ENCODE results near the gene GKN2. TPM values are rescaled to one million over a fixed set of nuclear protein-coding genes. Genes with fewer than 3 reads are reported as not detected.

The GKN2 gene
- total and polyA plus RNA-seq, 9 of the 15 experiments (the other 6 are each of a cell fraction or from before 2014, with no cell fraction given): not detected

- Histone ChIP-seq H3K4me3 (no peak overlapping the region), H3K79me2 (ENCODE audit: control insufficient read depth, insufficient read depth, low read length) (no peaks in the 10 kb centered on the region), H3K36me3 (ENCODE audit: control insufficient read depth, insufficient read depth, low read length) (no peaks in the 10 kb centered on the region), H3K27me3 (ENCODE audit: control insufficient read depth in 2 of 2, insufficient read depth in 2 of 2, low read length in 2 of 2) (peaks cover 3 to 28% of the 10 kb centered on the region in 2 experiments; a peak in 3 of 5 replicates), H3K9me1 (ENCODE audit: control insufficient read depth, insufficient read depth, low read length) (no peaks in the 10 kb centered on the region), H3K27ac (ENCODE audit: extremely low read depth, low read depth, low read length) (no peak overlapping the region), H4K20me1 (replicated peaks; ENCODE audit: control insufficient read depth, insufficient read depth, low read length) (no peaks in the 10 kb centered on the region), H3K4me1 (replicated peaks in 1 of 2; ENCODE audit: control insufficient read depth in 2 of 2, insufficient read depth in 2 of 2, low read length in 2 of 2) (no peaks in the 10 kb centered on the region), H3K9ac (ENCODE audit: insufficient read depth in 1 of 2, low read depth in 2 of 2, low read length in 2 of 2) (no peak overlapping the region), H2AFZ (ENCODE audit: low read depth, low read length) (no peak overlapping the region), H3K9me3 (replicated peaks; ENCODE audit: control insufficient read depth, insufficient read depth, low read depth, low read length) (no peaks in the 10 kb centered on the region), H3K4me2 (ENCODE audit: insufficient read depth, low read length) (no peak overlapping the region)
- BruUV-seq (replicated peaks): no TSS peak
- ChIA-PET POLR2A (interaction anchor here (0.6 to 1.2 kb wide), 2 partner anchors 214 to 224 kb away, joined by 3 to 4 read pairs; no protein-coding TSS in a partner anchor), CTCF (ENCODE audit: low intra/inter-chr PET ratio) (no interaction called here)
- in situ Hi-C loops (cut with MboI): no loop called here
- intact Hi-C loops (cut with micrococcal nuclease): no loop called here
- no peak for FAIRE-seq
- WGBS (ENCODE audit: insufficient coverage, low coverage, missing lambda C conversion rate): 0% methylated on average over 5 of the region's 5 CpGs
- DNase-seq (ENCODE audit: extremely low read depth in 1 of 4, low spot score in 3 of 4): no peak
- ATAC-seq: no peak; the same call in 2 of the 3 replicates
- TF ChIP-seq E2F4 (CRISPR knock-in tag; IDR thresholded peaks at IDR 0.05; ENCODE audit: low read depth) (no peak), ZNF197 (CRISPR knock-in tag; IDR thresholded peaks at IDR 0.05; ENCODE audit: low read depth) (no peak), ZMIZ1 (IDR thresholded peaks at IDR 0.05; ENCODE audit: low read depth in 2 of 2, low read length in 2 of 2) (no peak), BCOR (IDR thresholded peaks at IDR 0.05) (no peak), GATAD2A (IDR thresholded peaks at IDR 0.05) (no peak), C11orf30 (IDR thresholded peaks at IDR 0.05; ENCODE audit: low read depth) (no peak), HINFP (tag; conservative IDR thresholded peaks at IDR 0.05; ENCODE audit: low read depth) (no peak)
Measured at GRCh38 chr2:68937346-68938055, 15.2 kb downstream of the GKN2 start.

Data from K562 (cell line).